ENCODE data around the gene PERM1. TPM values are rescaled to one million over a fixed set of nuclear protein-coding genes. Genes with fewer than 3 reads are reported as not detected.

PERM1 gene
- total RNA-seq, 2 experiments from 2014 or later = not detected

GRCh38 chr1:970242-970972 lies 11.5 kb downstream of the PERM1 start:
- no peak for DNase-seq
- peaks cover 3% of the 10 kb centered on the region for H3K4me1 Mint-ChIP-seq
- H3K27me3 Mint-ChIP-seq = peaks cover 30% of the 10 kb centered on the region
- H3K36me3 Mint-ChIP-seq = peaks cover 2% of the 10 kb centered on the region
- no peaks in the 10 kb centered on the region for H3K9me3 Mint-ChIP-seq
- no peak overlapping the region for H3K27ac Mint-ChIP-seq
- H3K4me3 Mint-ChIP-seq = no peak overlapping the region

- Mint-ChIP-seq H3K9me3 (no peaks in the 10 kb centered on the region), H3K4me3 (no peak overlapping the region), H3K27me3 (peaks cover 22% of the 10 kb centered on the region), H3K36me3 (peaks cover 2% of the 10 kb centered on the region), H3K4me1 (peaks cover 3% of the 10 kb centered on the region), H3K27ac (no peak overlapping the region)
- no peak for DNase-seq
These were observed 12.5 kb downstream of the PERM1 start for GRCh38 chr1:969260-969855.

GRCh38 chr1:967466-968343 lies 14.2 kb downstream of the PERM1 start:
- no peak for DNase-seq
- H3K9me3 Mint-ChIP-seq = no peaks in the 10 kb centered on the region
- H3K36me3 Mint-ChIP-seq = peaks cover 5% of the 10 kb centered on the region
- peaks cover 3% of the 10 kb centered on the region for H3K4me1 Mint-ChIP-seq
- no peak overlapping the region for H3K4me3 Mint-ChIP-seq
- peaks cover 16% of the 10 kb centered on the region for H3K27me3 Mint-ChIP-seq
- no peak overlapping the region for H3K27ac Mint-ChIP-seq

GRCh38 chr1:966704-967300 lies 15.1 kb downstream of the PERM1 start:
- H3K27me3 Mint-ChIP-seq = peaks cover 12% of the 10 kb centered on the region
- peak overlapping the region; percentile 80 for H3K27ac Mint-ChIP-seq
- no peaks in the 10 kb centered on the region for H3K9me3 Mint-ChIP-seq
- peak overlapping the region; percentile 77 for H3K4me3 Mint-ChIP-seq
- H3K4me1 Mint-ChIP-seq = peaks cover 6% of the 10 kb centered on the region
- DNase-seq = peak; percentile 86
- H3K36me3 Mint-ChIP-seq = peaks cover 5% of the 10 kb centered on the region

- Mint-ChIP-seq H3K36me3 (peaks cover 5% of the 10 kb centered on the region), H3K27ac (peak within 1 kb of the TSS; percentile 80), H3K4me3 (peak within 1 kb of the TSS; percentile 77), H3K4me1 (peaks cover 6% of the 10 kb centered on the region), H3K9me3 (no peaks in the 10 kb centered on the region), H3K27me3 (peaks cover 8% of the 10 kb centered on the region)
- peak; percentile 63 for DNase-seq
These were observed 15.7 kb downstream of the PERM1 start, which contains the start of gene PLEKHN1 for GRCh38 chr1:966135-966703. PLEKHN1 (plus strand) TSS chr1:966482; CDS start chr1:966532, 50 bp downstream.

- no peak for DNase-seq
- Mint-ChIP-seq H3K4me1 (peaks cover 6% of the 10 kb centered on the region), H3K4me3 (peak overlapping the region; percentile 47), H3K9me3 (no peaks in the 10 kb centered on the region), H3K36me3 (peaks cover 5% of the 10 kb centered on the region), H3K27ac (peak overlapping the region; percentile 66), H3K27me3 (peaks cover 8% of the 10 kb centered on the region)
These were observed 16.3 kb downstream of the PERM1 start for GRCh38 chr1:965526-966134.

GRCh38 chr1:964691-965525 lies 17.0 kb downstream of the PERM1 start:
- Mint-ChIP-seq H3K4me3 (no peak overlapping the region), H3K27me3 (peaks cover 8% of the 10 kb centered on the region), H3K4me1 (peaks cover 6% of the 10 kb centered on the region), H3K27ac (no peak overlapping the region), H3K36me3 (peaks cover 5% of the 10 kb centered on the region), H3K9me3 (no peaks in the 10 kb centered on the region)
- no peak for DNase-seq

- DNase-seq = no peak
- no peaks in the 10 kb centered on the region for H3K9me3 Mint-ChIP-seq
- peaks cover 4% of the 10 kb centered on the region for H3K27me3 Mint-ChIP-seq
- H3K4me3 Mint-ChIP-seq = no peak overlapping the region
- H3K4me1 Mint-ChIP-seq = peaks cover 6% of the 10 kb centered on the region
- peaks cover 5% of the 10 kb centered on the region for H3K36me3 Mint-ChIP-seq
- no peak overlapping the region for H3K27ac Mint-ChIP-seq
These were observed 18.0 kb downstream of the PERM1 start for GRCh38 chr1:963746-964525.

- peaks cover 8% of the 10 kb centered on the region for H3K36me3 Mint-ChIP-seq
- H3K4me1 Mint-ChIP-seq = peaks cover 8% of the 10 kb centered on the region
- H3K27ac Mint-ChIP-seq = no peak overlapping the region
- no peaks in the 10 kb centered on the region for H3K27me3 Mint-ChIP-seq
- H3K9me3 Mint-ChIP-seq = no peaks in the 10 kb centered on the region
- no peak for DNase-seq
- H3K4me3 Mint-ChIP-seq = no peak overlapping the region
These were observed 18.6 kb downstream of the PERM1 start for GRCh38 chr1:963301-963651.

GRCh38 chr1:962381-963300 lies 19.3 kb downstream of the PERM1 start:
- Mint-ChIP-seq H3K36me3 (peaks cover 10% of the 10 kb centered on the region), H3K4me3 (peak overlapping the region; percentile 58), H3K27ac (no peak overlapping the region), H3K4me1 (peaks cover 13% of the 10 kb centered on the region), H3K9me3 (no peaks in the 10 kb centered on the region), H3K27me3 (no peaks in the 10 kb centered on the region)
- DNase-seq = no peak

GRCh38 chr1:961132-961669 lies 20.7 kb downstream of the PERM1 start:
- no peak for DNase-seq
- peaks cover 15% of the 10 kb centered on the region for H3K36me3 Mint-ChIP-seq
- H3K27me3 Mint-ChIP-seq = no peaks in the 10 kb centered on the region
- H3K27ac Mint-ChIP-seq = no peak overlapping the region
- peak overlapping the region; percentile 40 for H3K4me3 Mint-ChIP-seq
- peaks cover 15% of the 10 kb centered on the region for H3K4me1 Mint-ChIP-seq
- no peaks in the 10 kb centered on the region for H3K9me3 Mint-ChIP-seq
